Endothelial cell of umbilical vein (primary cell): Measurements from ENCODE around the gene RYR3. TPM values are rescaled to one million over a fixed set of nuclear protein-coding genes. Genes with fewer than 3 reads are reported as not detected.

ENCODE experiments used
- BruUV-seq: library from RNA; stranded (reverse); fragments of 400-500 nt; replicated peaks from 2 replicates; lab custom pipeline; 2021; lab: Mats Ljungman, UMichigan
- CTCF ChIA-PET: fragments of 300-600, 350-600 bp; sonication (Branson Sonifier 250); formaldehyde crosslinking; loops from one replicate; lab custom pipeline; 2021; ENCODE audit warnings: antibody characterized with exemption, inconsistent platforms; lab: Charles Lee
- POLR2A ChIA-PET: fragments of 300-600, 350-600 bp; sonication (Branson Sonifier 250); formaldehyde crosslinking; loops from one replicate; lab custom pipeline; 2021; ENCODE audit warnings: antibody characterized with exemption, inconsistent platforms; lab: Charles Lee
- DNase-seq: peaks from one replicate; pipeline ENCODE4 v3.0.0-alpha.2; 2011; ENCODE audit warnings: low read depth, low spot score
- FAIRE-seq: peaks from 2 replicates; lab custom pipeline; 2011; peaks lifted over from hg19 to GRCh38; lab: Jason Lieb, UNC
- H2AFZ ChIP-seq: 2 replicates; pipeline ENCODE4 v1.6.0; 2012; ENCODE audit warnings: low read depth, low read length, control low read depth, inconsistent platforms
- H3K27ac ChIP-seq: 2 replicates; pipeline ENCODE4 v1.5.1; 2011; ENCODE audit warnings: low read depth, mild to moderate bottlenecking, control low read depth, low read length, moderate library complexity; ENCODE audit not compliant: insufficient read depth
- H3K27me3 ChIP-seq, 2 experiments: 2 replicates each; pipeline versions ENCODE4 v1.6.0 to v1.6.1; 2011; ENCODE audit warnings: low read length in 2 of 2, mixed read lengths in 1 of 2; ENCODE audit not compliant: control insufficient read depth in 2 of 2, insufficient read depth in 2 of 2
- H3K36me3 ChIP-seq, 2 experiments: 2 replicates in 1 of 2; 3 replicates in 1 of 2; pipeline ENCODE4 v1.5.1; 2011; ENCODE audit warnings: low read length in 2 of 2, mild to moderate bottlenecking in 1 of 2, moderate library complexity in 1 of 2; ENCODE audit not compliant: control insufficient read depth in 2 of 2, insufficient read depth in 2 of 2; ENCODE audit errors: extremely low read depth in 1 of 2
- H3K4me1 ChIP-seq: 3 replicates; pipeline ENCODE4 v1.5.1; 2011; ENCODE audit warnings: mild to moderate bottlenecking, low read length; ENCODE audit not compliant: control insufficient read depth, insufficient read depth; ENCODE audit errors: extremely low read depth
- H3K4me2 ChIP-seq: 2 replicates; pipeline ENCODE4 v1.6.1; 2011; ENCODE audit warnings: low read length, control low read depth, mixed read lengths; ENCODE audit not compliant: insufficient read depth
- H3K4me3 ChIP-seq, 3 experiments: fragments of 200-600 bp in 1 of 3; sonication (generic), shearing (Covaris generic) in 1 of 3; replicated peaks in 1 of 3; 2 replicates each; pipeline ENCODE4 v1.5.1; 2011 to 2016; ENCODE audit warnings: control low read depth in 3 of 3, low read length in 3 of 3, mild to moderate bottlenecking in 2 of 3, inconsistent platforms in 1 of 3, low read depth in 1 of 3, moderate library complexity in 1 of 3; ENCODE audit not compliant: insufficient read depth in 1 of 3
- H3K79me2 ChIP-seq: 2 replicates; pipeline ENCODE4 v1.6.0; 2012; ENCODE audit warnings: low read length, inconsistent platforms; ENCODE audit not compliant: control insufficient read depth, insufficient read depth
- H3K9ac ChIP-seq: replicated peaks from 2 replicates; pipeline ENCODE3; 2011; ENCODE audit warnings: low read length, control low read depth; ENCODE audit not compliant: insufficient read depth; ENCODE audit errors: extremely low read depth
- H3K9me1 ChIP-seq: replicated peaks from 3 replicates; pipeline ENCODE4 v1.6.0; 2011; ENCODE audit warnings: mild to moderate bottlenecking, low read length; ENCODE audit not compliant: control insufficient read depth, insufficient read depth; ENCODE audit errors: extremely low read depth
- H3K9me3 ChIP-seq: replicated peaks from 2 replicates; pipeline ENCODE4 v1.5.1; 2012; ENCODE audit warnings: low read length, inconsistent platforms; ENCODE audit not compliant: control insufficient read depth, insufficient read depth
- H4K20me1 ChIP-seq: replicated peaks from 2 replicates; pipeline ENCODE3; 2011; ENCODE audit warnings: mild to moderate bottlenecking, low read length; ENCODE audit not compliant: control insufficient read depth, insufficient read depth; ENCODE audit errors: extremely low read depth
- CTCF ChIP-seq, 2 donors: IDR thresholded peaks; 1 replicate in 1 of 2; 2 replicates in 1 of 2; pipeline ENCODE4 v1.5.1; 2011; ENCODE audit warnings: low read length in 2 of 2, mild to moderate bottlenecking in 2 of 2, moderate library complexity in 2 of 2, control low read depth in 1 of 2, inconsistent platforms in 1 of 2, low read depth in 1 of 2; ENCODE audit not compliant: insufficient read depth in 1 of 2; ENCODE audit errors: extremely low read depth in 1 of 2
- EZH2 ChIP-seq: IDR thresholded peaks from 2 replicates; pipeline ENCODE4 v1.6.1; 2012; ENCODE audit warnings: borderline replicate concordance, low read depth, mild to moderate bottlenecking, moderate library complexity, low read length, inconsistent platforms; ENCODE audit not compliant: severe bottlenecking
- FOS ChIP-seq: IDR thresholded peaks from 2 replicates; pipeline ENCODE4 v1.6.1; 2011; ENCODE audit warnings: mild to moderate bottlenecking, low read length, moderate library complexity, borderline replicate concordance; ENCODE audit not compliant: insufficient read depth
- GATA2 ChIP-seq: IDR thresholded peaks from 2 replicates; pipeline ENCODE4 v1.7.0; 2011; ENCODE audit warnings: low read depth, mild to moderate bottlenecking, moderate library complexity, mixed read lengths, low read length; ENCODE audit not compliant: insufficient read length, insufficient read depth
- JUN ChIP-seq: IDR thresholded peaks from 2 replicates; pipeline ENCODE4 v1.6.1; 2011; ENCODE audit warnings: borderline replicate concordance, low read depth; ENCODE audit not compliant: insufficient read length, insufficient read depth
- MAX ChIP-seq: IDR thresholded peaks from 2 replicates; pipeline ENCODE4 v1.6.1; 2011; ENCODE audit not compliant: insufficient read depth, insufficient read length
- MYC ChIP-seq: IDR thresholded peaks from one replicate; pipeline ENCODE4 v1.6.1; 2011; ENCODE audit warnings: mild to moderate bottlenecking, low read depth, low read length
- POLR2A ChIP-seq: IDR thresholded peaks from 2 replicates; pipeline ENCODE4 v1.6.1; 2012; ENCODE audit warnings: low read depth, mild to moderate bottlenecking, control low read depth, low read length
- POLR2AphosphoS5 ChIP-seq: IDR thresholded peaks from 2 replicates; pipeline ENCODE4 v1.6.1; 2012; ENCODE audit warnings: low read depth, mild to moderate bottlenecking, control low read depth, low read length, moderate library complexity; ENCODE audit not compliant: insufficient read depth
- dilution Hi-C: fragments of 300-500 bp; cut with MboI; formaldehyde crosslinking; loops from one replicate; pipeline ENCODE4 v1.15.0; 2019; ENCODE audit warnings: low sequenced_read_pairs; ENCODE audit not compliant: extremely low pct_ligation_motif_present
- intact Hi-C: fragments of 100-400 bp; cut with micrococcal nuclease; formaldehyde crosslinking; loops from one replicate; pipeline ENCODE4 v1.10.0; 2022
- polyA plus RNA-seq, 4 experiments: library from polyadenylated mRNA; depleted of rRNA in 3 of 4; stranded (reverse) in 3 of 4; unstranded in 1 of 4; fragments of >200 nt; gene quantifications; 2 replicates each; pipeline versions ENCODE4 v1.2.1 to v1.2.3, GENCODE V29; 2011 to 2012; ENCODE audit warnings: missing spikeins in 1 of 4
- total RNA-seq: library from RNA; stranded (reverse); gene quantifications from 2 replicates; pipeline ENCODE4 v1.2.3, GENCODE V29; 2021

The RYR3 gene
- total and polyA plus RNA-seq, 2 donors (not counting 3 experiments of a cell fraction or from before 2014, with no cell fraction given): not detected

DNA sequence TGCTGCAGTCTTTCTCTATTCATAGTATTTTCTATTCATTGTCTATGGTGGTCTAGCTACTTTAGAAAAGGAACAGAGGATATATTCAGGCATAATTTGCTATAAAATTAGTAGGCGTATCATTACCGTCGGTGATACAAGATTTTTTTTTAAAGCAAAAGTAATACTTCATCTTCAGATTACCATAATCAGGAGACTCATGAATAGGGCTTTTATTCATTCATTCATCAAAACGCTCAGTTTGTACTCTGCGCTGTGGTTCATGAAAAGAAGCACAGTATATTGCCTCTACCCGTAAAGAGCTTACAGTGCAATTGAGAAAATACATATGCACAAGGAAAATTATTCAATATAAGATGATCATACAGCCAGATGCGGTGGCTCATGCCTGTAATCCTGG is 520.9 kb downstream of the RYR3 start:
- ChIA-PET POLR2A (no interaction called here), CTCF (no interaction called here)
- no peaks in the 10 kb centered on the region for H3K79me2 ChIP-seq
- no peaks in the 10 kb centered on the region for H3K9me3 ChIP-seq
- no peaks in the 10 kb centered on the region for H3K36me3 ChIP-seq
- no peak for DNase-seq
- TF ChIP-seq FOS (no peak), POLR2AphosphoS5 (no peak), GATA2 (no peak), EZH2 (no peak), MAX (no peak), CTCF (IDR thresholded peaks at IDR 0.05; ENCODE audit: extremely low read depth in 1 of 2, insufficient read depth in 1 of 2, low read depth in 1 of 2, low read length in 2 of 2) (no peak), JUN (no peak), POLR2A (no peak), MYC (no peak)
- H3K4me2 ChIP-seq: no peak overlapping the region
- no peaks in the 10 kb centered on the region for H3K4me1 ChIP-seq
- no peak overlapping the region for H2AFZ ChIP-seq
- no peak overlapping the region for H3K9ac ChIP-seq
- no TSS peak for BruUV-seq
- H3K4me3 ChIP-seq: no peak overlapping the region
- no peak overlapping the region for H3K27ac ChIP-seq
- dilution Hi-C loops (no loop called here), intact Hi-C loops (loop anchor here (10.0 kb wide), 1 partner anchor 63 kb away; no protein-coding TSS in a partner anchor)
- H4K20me1 ChIP-seq: no peaks in the 10 kb centered on the region
- H3K27me3 ChIP-seq: no peaks in the 10 kb centered on the region
- no peak for FAIRE-seq
- H3K9me1 ChIP-seq: no peaks in the 10 kb centered on the region
